K562 (cell line): ENCODE data around the gene VARS1.

Experiments used
- CBX1 ChIP-seq: sonication (generic); IDR thresholded peaks from 2 replicates; pipeline ENCODE4 v1.6.1; 2016; ENCODE audit warnings: antibody characterized with exemption, low read depth, mild to moderate bottlenecking
- CHD1 ChIP-seq: fragments of 200-600 bp; sonication (generic); IDR thresholded peaks from one replicate; pipeline ENCODE4 v1.6.1; 2012; ENCODE audit warnings: mild to moderate bottlenecking, moderate library complexity, low read length, inconsistent platforms
- HMG20A ChIP-seq: fragments of 450-650 bp; formaldehyde crosslinking; conservative IDR thresholded peaks from 2 replicates; pipeline ENCODE4 v1.4.0; 2020; ENCODE audit warnings: mild to moderate bottlenecking, mixed read lengths
- MAZ ChIP-seq, 2 experiments: fragments of 450-650 bp in 1 of 2; sonication (generic) in 1 of 2; formaldehyde crosslinking; IDR thresholded peaks in 1 of 2; conservative IDR thresholded peaks in 1 of 2; 2 replicates each; pipeline versions ENCODE4 v1.4.0 to v1.5.0; 2020; ENCODE audit warnings: mild to moderate bottlenecking in 1 of 2, missing genetic modification reagents in 1 of 2
- NCOA1 ChIP-seq: fragments of 450-650 bp; IDR thresholded peaks from 2 replicates; pipeline ENCODE4 v1.6.1; 2016; ENCODE audit warnings: low read depth
- NFRKB ChIP-seq: fragments of 450-650 bp; IDR thresholded peaks from 2 replicates; pipeline ENCODE4 v1.6.1; 2016; ENCODE audit warnings: low read depth
- RAD21 ChIP-seq, 2 experiments: fragments of 250-450 bp in 1 of 2; fragments of 450-650 bp in 1 of 2; sonication (Bioruptor Pico) in 1 of 2; formaldehyde crosslinking in 1 of 2; IDR thresholded peaks in 1 of 2; conservative IDR thresholded peaks in 1 of 2; 2 replicates each; pipeline versions ENCODE4 v1.4.0 to v1.8.0; 2020 to 2022; ENCODE audit warnings: mild to moderate bottlenecking in 2 of 2, moderate library complexity in 1 of 2
- RBM14 ChIP-seq: fragments of 200-400 bp; formaldehyde crosslinking; IDR thresholded peaks from 2 replicates; pipeline ENCODE4 v1.6.1; 2018; ENCODE audit warnings: low read depth, mild to moderate bottlenecking, low read length, moderate library complexity, borderline replicate concordance; ENCODE audit not compliant: insufficient read depth
- SAFB ChIP-seq: fragments of 200-400 bp; formaldehyde crosslinking; IDR thresholded peaks from 2 replicates; pipeline ENCODE4 v1.6.1; 2017; ENCODE audit warnings: low read depth, low read length, borderline replicate concordance
- TCF7L2 ChIP-seq: fragments of 150-350 bp; IDR thresholded peaks from 2 replicates; pipeline ENCODE4 v1.6.1; 2016; ENCODE audit warnings: low read depth, mild to moderate bottlenecking, low read length, moderate library complexity
- TF ChIP-seq, protein P1 (sequence below), 2 experiments: IDR thresholded peaks; 2 replicates each; pipeline ENCODE4 v1.6.1; 2011; ENCODE audit warnings: borderline replicate concordance in 1 of 2, control low read depth in 1 of 2, low read depth in 1 of 2, low read length in 1 of 2, mild to moderate bottlenecking in 1 of 2, mixed read lengths in 1 of 2, moderate library complexity in 1 of 2; ENCODE audit not compliant: insufficient read depth in 1 of 2, insufficient read length in 1 of 2, poor library complexity in 1 of 2, severe bottlenecking in 1 of 2; ENCODE audit errors: extremely low read depth in 1 of 2
- TF ChIP-seq, protein P2 (sequence below): fragments of 450-650 bp; conservative IDR thresholded peaks from 2 replicates; pipeline ENCODE4 v1.6.1; 2016; ENCODE audit warnings: missing genetic modification characterization, low read depth, mild to moderate bottlenecking, missing compliant biosample characterization, moderate library complexity

DNA sequence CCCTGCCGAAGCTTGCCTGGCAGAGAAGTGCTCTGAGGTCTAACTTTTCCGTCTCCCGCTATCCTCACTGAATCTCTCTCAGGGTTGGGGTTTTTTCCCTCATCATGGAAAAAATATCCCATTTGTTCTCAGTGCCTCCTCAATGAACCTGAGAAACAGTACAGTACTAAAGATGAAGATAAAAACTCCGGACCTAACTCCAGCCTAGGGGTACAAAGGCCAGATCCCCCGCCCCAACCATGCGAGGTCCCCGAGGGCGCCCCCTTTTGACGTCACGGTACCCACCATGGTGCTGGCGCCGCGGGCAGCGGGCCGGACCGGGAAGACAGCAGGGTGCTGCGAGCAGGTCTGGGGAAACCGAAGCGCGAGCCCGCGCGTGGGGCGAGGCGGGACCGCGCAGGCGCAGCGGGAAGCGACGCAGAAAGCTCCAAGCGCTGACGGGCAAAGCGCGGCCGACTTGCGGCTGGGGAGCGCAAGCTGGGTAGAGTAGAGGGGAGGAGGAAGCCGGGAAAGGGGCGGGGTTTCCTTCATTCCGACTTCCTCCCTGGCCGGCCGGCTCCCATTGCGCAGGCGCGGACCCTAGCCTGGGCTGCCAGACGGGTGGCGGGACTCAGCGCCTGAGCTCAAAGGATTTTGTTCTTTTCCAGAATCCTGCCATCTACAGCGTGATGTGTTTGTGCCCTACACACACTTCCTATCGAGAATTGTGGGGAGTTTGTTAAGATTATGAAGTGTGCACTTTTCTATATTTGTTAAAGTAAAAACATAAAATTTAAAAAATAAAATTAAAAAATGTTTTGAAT lies 11.1 kb upstream of the VARS1 start, which contains the start of gene LSM2:
- TF ChIP-seq TCF7L2 = no peak; the same call in 1 of the 2 replicates
- TF ChIP-seq NFRKB = no peak; the same call in 1 of the 2 replicates
- TF ChIP-seq NCOA1 = no peak; the same call in 1 of the 2 replicates
- peak; percentile 95; the same call in 1 of the 2 replicates for TF ChIP-seq RBM14
- peak; percentile 91; the same call in 1 of the 2 replicates for TF ChIP-seq CBX1
- TF ChIP-seq, protein P1, sequence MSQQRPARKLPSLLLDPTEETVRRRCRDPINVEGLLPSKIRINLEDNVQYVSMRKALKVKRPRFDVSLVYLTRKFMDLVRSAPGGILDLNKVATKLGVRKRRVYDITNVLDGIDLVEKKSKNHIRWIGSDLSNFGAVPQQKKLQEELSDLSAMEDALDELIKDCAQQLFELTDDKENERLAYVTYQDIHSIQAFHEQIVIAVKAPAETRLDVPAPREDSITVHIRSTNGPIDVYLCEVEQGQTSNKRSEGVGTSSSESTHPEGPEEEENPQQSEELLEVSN (IDR thresholded peaks at IDR 0.05; ENCODE audit: borderline replicate concordance in 1 of 2, extremely low read depth in 1 of 2, insufficient read depth in 1 of 2, insufficient read length in 1 of 2, low read depth in 1 of 2, low read length in 1 of 2, poor library complexity in 1 of 2, severe bottlenecking in 1 of 2) = peak; percentile 84 to 86
- TF ChIP-seq, protein P2, sequence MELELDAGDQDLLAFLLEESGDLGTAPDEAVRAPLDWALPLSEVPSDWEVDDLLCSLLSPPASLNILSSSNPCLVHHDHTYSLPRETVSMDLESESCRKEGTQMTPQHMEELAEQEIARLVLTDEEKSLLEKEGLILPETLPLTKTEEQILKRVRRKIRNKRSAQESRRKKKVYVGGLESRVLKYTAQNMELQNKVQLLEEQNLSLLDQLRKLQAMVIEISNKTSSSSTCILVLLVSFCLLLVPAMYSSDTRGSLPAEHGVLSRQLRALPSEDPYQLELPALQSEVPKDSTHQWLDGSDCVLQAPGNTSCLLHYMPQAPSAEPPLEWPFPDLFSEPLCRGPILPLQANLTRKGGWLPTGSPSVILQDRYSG (tag) = no peak
- TF ChIP-seq CHD1 = no peak
- TF ChIP-seq MAZ (CRISPR knock-in tag; conservative IDR thresholded peaks at IDR 0.05 in 1 of 2, IDR thresholded peaks at IDR 0.05 in 1 of 2) = peak; percentile 98 to 99
- peak; percentile 28 to 42; a peak in 3 of 4 replicates for TF ChIP-seq RAD21 (CRISPR knock-in tag; conservative IDR thresholded peaks at IDR 0.05 in 1 of 2, IDR thresholded peaks at IDR 0.05 in 1 of 2)
- peak; percentile 70; the same call in 1 of the 2 replicates for TF ChIP-seq HMG20A
- peak; percentile 86 for TF ChIP-seq SAFB
